ENCODE results near the gene VPS37B.

DNA sequence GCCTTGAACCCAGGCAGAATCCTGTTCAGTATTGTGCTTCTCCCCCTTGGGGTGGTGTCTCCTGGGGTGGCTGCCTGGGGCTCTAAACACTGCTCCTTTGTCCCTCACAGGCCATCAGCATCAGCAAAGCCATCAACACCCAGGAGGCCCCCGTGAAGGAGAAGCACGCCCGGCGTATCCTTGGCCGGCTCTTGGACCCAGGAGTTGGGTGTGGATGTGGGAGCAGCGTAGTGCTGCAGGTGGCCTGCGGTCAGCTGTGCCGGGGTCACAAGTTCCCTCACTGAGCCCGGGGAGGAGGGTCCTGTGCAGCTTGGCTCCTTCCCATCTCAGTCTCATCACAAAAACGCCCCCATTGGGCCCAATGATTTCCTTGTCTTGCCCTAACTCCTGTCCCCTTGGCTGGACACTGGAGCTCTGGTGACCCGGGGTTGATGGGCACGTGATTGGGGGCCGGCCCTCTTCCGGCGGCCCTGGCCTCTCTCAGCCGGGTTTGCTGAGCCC is 48.0 kb downstream of the VPS37B start:
- no peak for TF ChIP-seq EP300 (IDR thresholded peaks at IDR 0.05)
- no peak for TF ChIP-seq CTCF (IDR thresholded peaks at IDR 0.05)

All from stomach (tissue), 4 donors.